Neural cell (in vitro differentiated cells): Measurements from ENCODE around the gene IYD. TPM values are rescaled to one million over a fixed set of nuclear protein-coding genes. Genes with fewer than 3 reads are reported as not detected.
A peak's percentile ranks its signal among the peaks of the same experiment; 100 is the strongest.

ENCODE experiments used
- H2AFZ ChIP-seq: fragments of 200-600, 300-800 bp; sonication (generic), shearing (Covaris generic); 2 replicates; pipeline ENCODE4 v1.6.0; 2014; ENCODE audit warnings: low read depth, mild to moderate bottlenecking, antibody characterized with exemption, low read length, moderate library complexity
- H3F3A ChIP-seq: fragments of 200-600 bp; shearing (Covaris generic); 2 replicates; pipeline ENCODE4 v1.6.1; 2016; ENCODE audit warnings: mild to moderate bottlenecking, moderate library complexity, mixed read lengths, antibody characterized with exemption, low read length; ENCODE audit not compliant: insufficient read depth, poor library complexity, severe bottlenecking
- H3K27ac ChIP-seq: fragments of 200-600, 300-800 bp; sonication (generic), shearing (Covaris generic); 2 replicates; pipeline ENCODE4 v1.5.1; 2014; ENCODE audit warnings: mild to moderate bottlenecking, low read length, moderate library complexity
- H3K27me3 ChIP-seq: fragments of 300-800, 200-600 bp; sonication (generic), shearing (Covaris generic); 2 replicates; pipeline ENCODE4 v1.6.0; 2014; ENCODE audit warnings: mild to moderate bottlenecking, low read depth, low read length, moderate library complexity; ENCODE audit not compliant: insufficient read depth
- H3K36me3 ChIP-seq: fragments of 300-800, 200-600 bp; sonication (generic), shearing (Covaris generic); 2 replicates; pipeline ENCODE4 v1.5.1; 2014; ENCODE audit warnings: mild to moderate bottlenecking, antibody characterized with exemption, low read length, moderate library complexity; ENCODE audit not compliant: insufficient read depth
- H3K4me2 ChIP-seq: fragments of 300-800, 200-600 bp; sonication (generic), shearing (Covaris generic); 2 replicates; pipeline ENCODE4 v1.6.0; 2014; ENCODE audit warnings: mild to moderate bottlenecking, low read length
- H3K4me3 ChIP-seq: fragments of 300-800, 200-600 bp; sonication (generic), shearing (Covaris generic); 2 replicates; pipeline ENCODE4 v1.5.1; 2014; ENCODE audit warnings: mild to moderate bottlenecking, low read length, moderate library complexity
- H3K79me2 ChIP-seq: fragments of 200-600 bp; shearing (Covaris generic); replicated peaks from 2 replicates; pipeline ENCODE4 v1.6.0; 2014; ENCODE audit warnings: mild to moderate bottlenecking, low read length, moderate library complexity; ENCODE audit not compliant: insufficient read depth
- H3K9ac ChIP-seq: fragments of 300-800, 200-600 bp; sonication (generic), shearing (Covaris generic); 2 replicates; pipeline ENCODE4 v1.6.1; 2016; ENCODE audit warnings: mild to moderate bottlenecking, low read length, mixed read lengths
- H3K9me2 ChIP-seq: fragments of 200-600 bp; shearing (Covaris generic); 2 replicates; pipeline ENCODE4 v1.6.1; 2016; ENCODE audit warnings: mild to moderate bottlenecking, low read length, mixed read lengths; ENCODE audit not compliant: insufficient read depth
- H3K9me3 ChIP-seq: fragments of 200-600, 300-800 bp; sonication (generic), shearing (Covaris generic); 2 replicates; pipeline ENCODE4 v1.6.1; 2016; ENCODE audit warnings: mild to moderate bottlenecking, mixed run types, low read length, moderate library complexity, mixed read lengths
- H4K20me1 ChIP-seq: fragments of 200-600 bp; shearing (Covaris generic); 2 replicates; pipeline ENCODE4 v1.6.1; 2016; ENCODE audit warnings: mild to moderate bottlenecking, mixed run types; ENCODE audit not compliant: insufficient read depth
- CTCF ChIP-seq: fragments of 450-650 bp; IDR thresholded peaks from 2 replicates; pipeline ENCODE4 v1.5.1; 2014; ENCODE audit warnings: antibody characterized with exemption, mild to moderate bottlenecking, moderate library complexity; ENCODE audit not compliant: poor library complexity, severe bottlenecking
- EZH2 ChIP-seq: fragments of 200-600, 300-800 bp; shearing (Covaris generic), sonication (generic); IDR thresholded peaks from 2 replicates; pipeline ENCODE4 v1.6.1; 2014; ENCODE audit warnings: antibody characterized with exemption, low read length, borderline replicate concordance, mild to moderate bottlenecking; ENCODE audit not compliant: insufficient read depth, poor library complexity, severe bottlenecking
- MXI1 ChIP-seq: fragments of 450-650 bp; conservative IDR thresholded peaks from 2 replicates; pipeline ENCODE4 v1.6.1; 2014; ENCODE audit warnings: antibody characterized with exemption, mild to moderate bottlenecking; ENCODE audit not compliant: poor library complexity, severe bottlenecking
- RAD21 ChIP-seq: fragments of 450-650 bp; conservative IDR thresholded peaks from 2 replicates; pipeline ENCODE4 v1.6.1; 2014; ENCODE audit warnings: antibody characterized with exemption, mild to moderate bottlenecking, moderate library complexity
- SMC3 ChIP-seq: fragments of 450-650 bp; conservative IDR thresholded peaks from 2 replicates; pipeline ENCODE4 v1.6.1; 2014; ENCODE audit warnings: antibody characterized with exemption, mild to moderate bottlenecking, moderate library complexity; ENCODE audit not compliant: poor library complexity
- polyA plus RNA-seq: library from polyadenylated mRNA; depleted of rRNA; stranded (reverse); fragments of >200 nt; gene quantifications from 2 replicates; pipeline ENCODE4 v1.2.3, GENCODE V29; 2014
- TF ChIP-seq, protein P1 (sequence below): IDR thresholded peaks from 2 replicates; pipeline ENCODE4 v1.6.1; 2012; ENCODE audit warnings: borderline replicate concordance

The IYD gene
- polyA plus RNA-seq, 1 donor from 2014 or later, result not detected

- Histone ChIP-seq H3K4me2 (no peak overlapping the region), H3K36me3 (no peaks in the 10 kb centered on the region), H3K9ac (no peak overlapping the region), H4K20me1 (no peaks in the 10 kb centered on the region), H2AFZ (no peak overlapping the region), H3K9me3 (no peaks in the 10 kb centered on the region), H3F3A (no peaks in the 10 kb centered on the region), H3K27me3 (no peaks in the 10 kb centered on the region), H3K4me3 (no peak overlapping the region), H3K79me2 (no peaks in the 10 kb centered on the region), H3K9me2 (no peaks in the 10 kb centered on the region), H3K27ac (no peak overlapping the region)
- TF ChIP-seq MXI1, result no peak
- TF ChIP-seq CTCF, result peak; percentile 89
- peak; percentile 90 for TF ChIP-seq RAD21
- TF ChIP-seq, protein P1, sequence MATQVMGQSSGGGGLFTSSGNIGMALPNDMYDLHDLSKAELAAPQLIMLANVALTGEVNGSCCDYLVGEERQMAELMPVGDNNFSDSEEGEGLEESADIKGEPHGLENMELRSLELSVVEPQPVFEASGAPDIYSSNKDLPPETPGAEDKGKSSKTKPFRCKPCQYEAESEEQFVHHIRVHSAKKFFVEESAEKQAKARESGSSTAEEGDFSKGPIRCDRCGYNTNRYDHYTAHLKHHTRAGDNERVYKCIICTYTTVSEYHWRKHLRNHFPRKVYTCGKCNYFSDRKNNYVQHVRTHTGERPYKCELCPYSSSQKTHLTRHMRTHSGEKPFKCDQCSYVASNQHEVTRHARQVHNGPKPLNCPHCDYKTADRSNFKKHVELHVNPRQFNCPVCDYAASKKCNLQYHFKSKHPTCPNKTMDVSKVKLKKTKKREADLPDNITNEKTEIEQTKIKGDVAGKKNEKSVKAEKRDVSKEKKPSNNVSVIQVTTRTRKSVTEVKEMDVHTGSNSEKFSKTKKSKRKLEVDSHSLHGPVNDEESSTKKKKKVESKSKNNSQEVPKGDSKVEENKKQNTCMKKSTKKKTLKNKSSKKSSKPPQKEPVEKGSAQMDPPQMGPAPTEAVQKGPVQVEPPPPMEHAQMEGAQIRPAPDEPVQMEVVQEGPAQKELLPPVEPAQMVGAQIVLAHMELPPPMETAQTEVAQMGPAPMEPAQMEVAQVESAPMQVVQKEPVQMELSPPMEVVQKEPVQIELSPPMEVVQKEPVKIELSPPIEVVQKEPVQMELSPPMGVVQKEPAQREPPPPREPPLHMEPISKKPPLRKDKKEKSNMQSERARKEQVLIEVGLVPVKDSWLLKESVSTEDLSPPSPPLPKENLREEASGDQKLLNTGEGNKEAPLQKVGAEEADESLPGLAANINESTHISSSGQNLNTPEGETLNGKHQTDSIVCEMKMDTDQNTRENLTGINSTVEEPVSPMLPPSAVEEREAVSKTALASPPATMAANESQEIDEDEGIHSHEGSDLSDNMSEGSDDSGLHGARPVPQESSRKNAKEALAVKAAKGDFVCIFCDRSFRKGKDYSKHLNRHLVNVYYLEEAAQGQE, result no peak
- TF ChIP-seq SMC3, result peak; percentile 94
Measured at GRCh38 chr6:150334790-150335783, 33.7 kb upstream of the IYD start.

DNA sequence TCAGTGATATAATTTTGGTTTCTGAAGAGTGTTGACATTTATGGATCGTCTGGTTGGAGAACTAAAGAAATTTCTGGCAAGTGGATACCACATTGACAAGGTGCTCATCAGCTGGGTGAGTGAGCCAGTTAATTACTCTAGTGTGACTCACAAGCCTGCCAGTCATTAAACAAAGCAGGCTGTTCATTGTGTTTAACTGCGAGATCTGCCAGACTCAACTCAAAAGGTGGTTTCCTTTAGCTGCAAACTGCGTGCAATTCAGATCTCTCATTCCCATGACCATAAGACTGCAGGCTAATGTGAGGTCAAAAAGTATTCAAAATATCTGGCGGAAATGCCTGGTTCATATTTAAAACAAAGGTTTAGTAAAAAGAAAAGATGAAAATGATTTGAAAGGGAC lies 32.5 kb upstream of the IYD start:
- Histone ChIP-seq H3K27me3 (no peaks in the 10 kb centered on the region), H3F3A (no peaks in the 10 kb centered on the region), H2AFZ (no peak overlapping the region), H3K27ac (no peak overlapping the region), H3K9me2 (no peaks in the 10 kb centered on the region), H3K4me3 (no peak overlapping the region), H3K36me3 (no peaks in the 10 kb centered on the region), H3K4me2 (no peak overlapping the region), H3K9ac (no peak overlapping the region), H3K79me2 (no peaks in the 10 kb centered on the region), H3K9me3 (no peaks in the 10 kb centered on the region), H4K20me1 (no peaks in the 10 kb centered on the region)
- TF ChIP-seq RAD21 (no peak), CTCF (no peak), EZH2 (no peak)
- TF ChIP-seq, protein P1, result no peak
